Measurements from ENCODE around the gene NADK. TPM values are rescaled to one million over a fixed set of nuclear protein-coding genes. Genes with fewer than 3 reads are reported as not detected.
"Not testable (repeated sequence)": the region's sequence is repeated elsewhere in the genome, so short reads cannot be mapped to it uniquely, and the experiment has no call there.

Gene NADK
- total RNA-seq, 1 donor from 2014 or later: 104 TPM

DNA sequence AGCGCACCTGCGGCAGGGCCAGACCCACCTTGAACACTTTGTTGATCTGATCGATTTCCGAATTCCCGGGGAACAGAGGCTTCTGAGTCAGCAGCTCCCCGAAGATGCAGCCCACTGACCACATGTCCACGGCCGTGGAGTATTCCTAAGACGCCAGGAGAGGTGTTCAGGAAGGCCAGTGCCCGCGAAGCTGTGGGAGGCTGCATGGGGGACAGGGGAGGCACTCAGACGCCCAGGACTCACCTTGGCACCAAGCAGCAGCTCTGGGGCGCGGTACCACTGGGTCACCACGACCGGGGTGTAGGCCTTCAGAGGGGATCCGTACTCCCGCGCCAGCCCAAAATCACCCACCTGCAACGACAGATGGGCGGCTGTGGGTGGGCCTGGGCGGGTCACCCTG lies 74.5 kb downstream of the NADK start:
- Histone ChIP-seq H3K27me3 (no peaks in the 10 kb centered on the region), H3K27ac (no peak overlapping the region), H3K4me3 (no peak overlapping the region), H3K9me3 (no peaks in the 10 kb centered on the region), H3K4me1 (no peaks in the 10 kb centered on the region), H3K36me3 (peaks cover 19 to 21% of the 10 kb centered on the region in 2 donors)
- peak in 1 of 2 donors; percentile 60 for DNase-seq (ENCODE audit: low spot score in 2 of 2)
- intact Hi-C loops (cut with DNase I): no loop called here
- TF ChIP-seq, protein P1, sequence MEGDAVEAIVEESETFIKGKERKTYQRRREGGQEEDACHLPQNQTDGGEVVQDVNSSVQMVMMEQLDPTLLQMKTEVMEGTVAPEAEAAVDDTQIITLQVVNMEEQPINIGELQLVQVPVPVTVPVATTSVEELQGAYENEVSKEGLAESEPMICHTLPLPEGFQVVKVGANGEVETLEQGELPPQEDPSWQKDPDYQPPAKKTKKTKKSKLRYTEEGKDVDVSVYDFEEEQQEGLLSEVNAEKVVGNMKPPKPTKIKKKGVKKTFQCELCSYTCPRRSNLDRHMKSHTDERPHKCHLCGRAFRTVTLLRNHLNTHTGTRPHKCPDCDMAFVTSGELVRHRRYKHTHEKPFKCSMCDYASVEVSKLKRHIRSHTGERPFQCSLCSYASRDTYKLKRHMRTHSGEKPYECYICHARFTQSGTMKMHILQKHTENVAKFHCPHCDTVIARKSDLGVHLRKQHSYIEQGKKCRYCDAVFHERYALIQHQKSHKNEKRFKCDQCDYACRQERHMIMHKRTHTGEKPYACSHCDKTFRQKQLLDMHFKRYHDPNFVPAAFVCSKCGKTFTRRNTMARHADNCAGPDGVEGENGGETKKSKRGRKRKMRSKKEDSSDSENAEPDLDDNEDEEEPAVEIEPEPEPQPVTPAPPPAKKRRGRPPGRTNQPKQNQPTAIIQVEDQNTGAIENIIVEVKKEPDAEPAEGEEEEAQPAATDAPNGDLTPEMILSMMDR (IDR thresholded peaks at IDR 0.05): no peak

DNA sequence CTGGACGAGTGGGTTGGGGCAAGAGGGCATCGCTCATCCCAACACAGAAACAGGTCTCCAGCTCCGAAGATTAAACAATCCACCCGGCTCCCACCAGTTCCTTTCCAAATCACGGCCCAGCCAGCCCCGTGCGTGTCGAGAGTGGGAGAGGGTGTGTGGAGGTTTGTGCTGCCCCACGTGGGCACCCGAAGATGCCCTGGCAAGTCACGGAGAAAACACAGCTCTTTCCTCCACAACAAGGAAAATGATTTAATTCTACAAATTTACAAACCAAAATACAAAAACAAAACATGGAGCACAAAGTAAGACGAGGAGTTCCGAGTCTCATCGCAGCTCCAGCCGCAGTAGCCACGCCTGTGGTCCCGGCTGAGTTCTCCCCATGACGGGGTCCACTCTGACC lies 75.8 kb downstream of the NADK start:
- H3K9me3 ChIP-seq; DNase-seq (ENCODE audit: low spot score in 2 of 2); H3K4me3 ChIP-seq; H3K27me3 ChIP-seq; H3K27ac ChIP-seq; intact Hi-C loops (cut with DNase I); H3K4me1 ChIP-seq: not testable (repeated sequence)
- H3K36me3 ChIP-seq: peaks cover 19 to 21% of the 10 kb centered on the region in 2 donors

Other genes with a start within 250 kb of the NADK start
- gene TMEM240, start 237.8 kb downstream of the NADK start, total RNA-seq: not detected
- 50.1 TPM for gene SSU72, start 203.6 kb downstream of the NADK start, total RNA-seq
- gene FNDC10, start 178.3 kb downstream of the NADK start, total RNA-seq: 1.8 TPM
- 96.9 TPM for gene MIB2, start 163.0 kb downstream of the NADK start, total RNA-seq
- gene MMP23B, start 146.3 kb downstream of the NADK start, total RNA-seq: 71.3 TPM
- gene CDK11B, start 119.5 kb downstream of the NADK start, total RNA-seq: 24.8 TPM
- gene SLC35E2B, start 85.7 kb downstream of the NADK start, total RNA-seq: 43.7 TPM
- gene CDK11A, start 54.1 kb downstream of the NADK start, total RNA-seq: 150 TPM
- gene GNB1, start 112.6 kb upstream of the NADK start, total RNA-seq: 170 TPM
- gene CALML6, start 136.8 kb upstream of the NADK start, total RNA-seq: not detected
- not detected for gene TMEM52, start 140.8 kb upstream of the NADK start, total RNA-seq
- not detected for gene CFAP74, start 225.3 kb upstream of the NADK start, total RNA-seq
- gene GABRD, start 240.9 kb upstream of the NADK start, total RNA-seq: not detected